Stimulated activated CD4-positive, alpha-beta T cell treated with anti-CD3 and anti-CD28 coated beads, Interleukin-4, amount 100 ng/mL, for 4 hours (primary cell): ENCODE data around the gene USP40.

Source experiments
- DNase-seq, 2 experiments: peaks; one replicate each; pipeline ENCODE4 v3.0.0-alpha.2; 2020

The USP40 gene

DNA sequence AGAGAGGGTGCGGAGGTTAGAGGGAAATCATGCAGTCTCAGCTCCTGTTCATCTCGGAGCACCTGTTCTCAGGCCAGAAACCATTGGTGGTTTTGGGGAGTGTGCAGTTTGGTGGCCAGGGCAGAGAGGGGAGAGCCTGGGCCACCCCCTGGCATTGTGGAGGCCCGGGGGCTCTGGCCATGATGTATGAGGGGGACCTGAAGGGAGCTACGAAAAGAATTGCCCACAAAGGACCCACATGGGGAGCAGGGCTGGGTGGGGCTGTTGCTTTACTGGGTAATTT is 124.6 kb downstream of the USP40 start:
- DNase-seq, result no peak

GRCh38 chr2:233441161-233442027 is 125.2 kb downstream of the USP40 start:
- DNase-seq, result no peak

- no peak for DNase-seq
These were observed 125.9 kb downstream of the USP40 start for GRCh38 chr2:233440714-233441113.

DNA sequence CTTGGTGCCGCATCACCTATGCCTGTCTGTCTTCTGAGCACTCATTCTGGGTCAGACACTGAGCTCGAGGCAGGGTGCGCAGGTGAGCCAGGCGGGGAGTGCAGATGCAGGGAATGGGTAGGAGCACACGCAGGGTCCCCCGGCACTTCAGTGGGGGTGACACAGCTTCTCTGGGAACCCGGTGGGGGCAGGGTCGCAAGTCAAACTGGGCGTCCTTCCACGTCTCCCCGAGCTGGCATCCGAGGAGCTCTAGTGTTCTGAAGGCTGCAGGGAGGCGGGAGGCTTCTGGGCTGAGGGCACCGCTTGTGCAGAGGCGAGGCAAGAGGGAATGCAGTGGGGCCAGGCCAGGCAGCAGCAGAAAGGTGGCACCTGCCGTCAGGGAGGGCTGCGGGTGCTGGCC is 126.3 kb downstream of the USP40 start:
- DNase-seq, result no peak

GRCh38 chr2:233439191-233439590 is 127.4 kb downstream of the USP40 start:
- no peak for DNase-seq

- DNase-seq, result no peak
These were observed 127.9 kb downstream of the USP40 start for GRCh38 chr2:233438573-233439147.

GRCh38 chr2:233437439-233437955 is 129.1 kb downstream of the USP40 start:
- no peak for DNase-seq

GRCh38 chr2:233436691-233437438 is 129.7 kb downstream of the USP40 start:
- no peak for DNase-seq

GRCh38 chr2:233436191-233436581 is 130.4 kb downstream of the USP40 start:
- no peak for DNase-seq

DNA sequence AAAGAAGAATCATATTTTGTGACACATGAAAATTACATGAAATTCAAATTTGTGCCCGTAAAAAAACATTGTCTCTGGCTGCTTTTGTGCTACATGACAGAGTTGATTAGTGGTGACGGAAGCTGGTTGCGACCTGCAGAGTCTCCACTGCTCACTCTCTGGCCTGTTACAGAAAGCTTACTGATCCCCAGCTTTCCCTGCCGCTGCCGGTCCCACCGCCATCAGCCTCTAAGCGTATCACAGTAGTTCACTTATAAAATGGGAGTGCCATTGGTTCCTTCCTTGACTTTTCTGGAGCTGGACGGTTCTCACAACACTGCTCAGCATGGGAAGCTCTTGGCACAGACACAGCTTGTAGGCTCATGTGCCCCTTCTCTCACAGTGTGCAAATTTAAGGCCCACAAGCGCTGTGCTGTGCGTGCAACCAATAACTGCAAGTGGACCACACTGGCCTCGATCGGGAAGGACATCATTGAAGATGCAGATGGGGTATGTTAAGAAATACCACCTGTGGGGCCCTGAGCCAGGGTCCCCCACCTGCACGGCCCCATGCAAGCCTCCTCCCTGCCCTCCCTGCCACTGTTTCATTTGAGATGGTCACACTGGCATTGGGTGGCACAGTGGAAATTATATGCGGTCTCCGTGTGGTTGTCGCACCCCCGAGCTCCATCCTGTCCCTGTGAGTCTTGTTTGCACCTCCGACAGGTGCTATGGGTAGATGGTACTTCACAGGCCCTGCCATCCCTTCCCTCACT is 131.0 kb downstream of the USP40 start:
- DNase-seq, result no peak

DNA sequence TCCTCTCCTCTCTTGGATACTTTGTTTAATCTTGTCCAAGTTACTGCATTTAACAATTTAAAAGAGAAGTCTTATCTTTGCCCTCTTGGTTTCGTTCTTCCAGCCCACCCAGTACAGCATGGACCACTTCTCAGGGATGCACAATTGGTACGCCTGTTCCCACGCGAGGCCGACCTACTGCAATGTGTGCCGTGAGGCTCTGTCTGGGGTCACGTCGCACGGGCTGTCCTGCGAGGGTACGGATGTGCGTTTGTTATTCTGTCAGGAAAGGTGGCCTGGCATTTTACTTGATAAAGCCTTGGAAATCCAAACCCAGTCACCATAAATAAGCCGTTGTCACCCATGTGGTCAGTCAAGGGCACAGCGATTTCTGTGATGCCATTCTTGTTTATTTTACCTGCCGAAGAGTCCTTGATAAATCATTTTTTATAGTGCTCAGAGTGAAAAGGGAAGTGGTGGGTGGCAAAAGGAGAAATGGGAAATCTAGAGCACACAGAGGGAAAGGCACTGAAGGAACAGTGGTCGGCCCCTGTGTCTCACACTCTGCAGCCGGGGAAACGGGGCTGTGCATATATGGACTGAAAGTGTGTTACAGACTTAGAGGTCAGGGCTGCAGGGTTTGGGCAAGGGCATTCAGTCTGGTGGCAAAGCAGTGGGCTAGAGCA is 131.8 kb downstream of the USP40 start:
- no peak for DNase-seq

DNA sequence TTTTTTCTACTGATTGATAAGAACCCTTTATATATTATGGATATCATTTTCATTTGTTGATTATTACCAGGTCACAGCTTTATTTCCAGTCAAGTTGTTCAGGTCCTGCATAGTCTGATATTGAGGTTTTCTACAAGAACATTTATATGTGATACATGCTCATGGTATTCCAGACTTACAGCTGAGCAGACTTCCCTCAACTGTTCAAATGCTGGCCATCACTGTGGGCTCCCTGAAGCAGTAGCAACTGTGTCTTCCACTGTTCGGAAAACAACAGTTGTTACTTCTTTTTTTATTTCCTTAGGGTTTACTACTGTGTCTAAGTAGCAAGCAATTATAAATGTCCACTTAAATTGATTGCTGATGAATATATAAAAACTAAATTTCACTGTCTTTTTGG is 132.8 kb downstream of the USP40 start:
- no peak for DNase-seq

GRCh38 chr2:233433029-233433428 is 133.6 kb downstream of the USP40 start:
- DNase-seq, result no peak

GRCh38 chr2:233430651-233431050 is 135.9 kb downstream of the USP40 start:
- DNase-seq, result no peak

- DNase-seq, result no peak
These were observed 136.5 kb downstream of the USP40 start for GRCh38 chr2:233430081-233430480.

DNA sequence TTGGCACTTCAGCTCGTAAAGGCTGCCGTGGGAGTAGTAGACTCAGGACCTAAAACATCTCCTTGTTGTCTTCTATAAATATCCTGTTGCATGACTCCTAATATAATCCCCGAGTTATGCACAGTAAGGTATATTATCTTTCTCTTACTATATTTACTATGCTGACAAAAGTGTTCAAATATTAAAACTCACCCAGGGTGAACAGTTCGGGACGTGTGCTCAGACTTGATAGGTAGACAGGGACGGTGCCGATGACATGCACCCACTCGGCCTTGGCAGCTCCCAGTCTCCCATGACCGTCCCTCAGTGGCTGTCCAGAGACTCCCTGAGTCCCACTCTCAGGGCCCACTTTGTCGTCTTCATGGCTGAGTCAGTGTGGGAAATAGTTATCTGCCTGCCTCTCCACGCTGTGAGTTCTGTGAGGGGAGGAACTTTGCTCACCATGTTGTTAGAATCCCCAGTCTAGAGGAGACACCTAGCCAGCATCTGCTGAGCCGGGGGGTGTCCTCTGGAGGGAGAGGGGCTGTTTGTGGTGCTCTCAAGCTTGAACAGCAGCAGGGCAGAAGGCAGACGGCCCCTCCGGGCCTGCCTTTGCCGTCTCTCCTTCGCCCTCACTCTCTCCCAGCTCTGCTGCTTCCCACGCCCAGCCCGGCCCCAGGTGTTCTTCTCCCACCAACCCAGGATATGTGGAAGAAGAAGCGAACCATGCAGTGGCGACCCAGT is 137.2 kb downstream of the USP40 start:
- DNase-seq, result no peak

DNA sequence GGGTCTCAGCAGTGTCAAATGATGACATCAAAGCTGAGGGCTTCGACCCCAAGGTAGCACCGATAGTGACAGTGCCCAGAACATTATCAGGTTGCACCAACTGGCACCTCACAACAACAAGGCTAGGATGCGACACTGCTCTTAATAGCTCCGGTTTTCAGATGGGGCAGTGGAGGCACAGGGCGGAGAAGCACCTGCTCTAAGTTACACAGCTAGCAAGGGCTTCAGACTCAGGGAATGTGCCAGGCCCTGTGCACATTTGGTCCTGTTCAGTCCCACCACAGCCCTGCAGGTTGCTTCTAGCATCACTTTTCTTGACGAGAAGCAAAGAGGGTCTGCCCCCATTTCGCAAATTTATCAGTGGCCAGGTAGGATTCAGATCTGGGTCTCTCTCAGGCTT is 138.1 kb downstream of the USP40 start:
- DNase-seq, result no peak

DNA sequence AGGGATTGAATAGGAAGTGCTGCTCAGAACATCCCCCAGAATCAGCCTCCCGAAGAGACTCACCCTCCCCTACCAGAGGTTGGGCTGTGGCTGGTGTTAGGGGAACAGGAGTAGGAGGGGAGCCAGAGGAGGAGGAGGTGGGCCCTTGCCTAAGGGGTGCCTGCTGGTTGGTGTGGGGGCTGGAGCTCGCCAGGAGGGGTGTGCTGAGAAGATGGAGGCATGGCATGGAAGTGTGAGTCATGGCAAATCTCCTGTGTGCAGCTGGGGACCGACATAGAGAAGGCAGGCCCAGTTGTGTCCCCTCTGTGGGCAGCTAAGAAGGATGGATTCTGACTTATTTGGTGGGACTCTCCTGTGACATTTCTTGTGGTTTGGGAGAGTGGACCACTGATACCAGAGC is 138.6 kb downstream of the USP40 start:
- no peak for DNase-seq

- DNase-seq, result peak; percentile 60 to 83
These were observed 139.8 kb downstream of the USP40 start for GRCh38 chr2:233426619-233427342.
